HG03378 (cell line): ENCODE data around the gene TSPAN17.

Experiments used
- ATAC-seq: cut with Tn5 transposase; IDR thresholded peaks from one replicate; pipeline ENCODE4 v1.9.1; 2021; ENCODE audit warnings: mild to moderate bottlenecking, moderate library complexity; ENCODE audit not compliant: unreplicated experiment

The TSPAN17 gene

DNA sequence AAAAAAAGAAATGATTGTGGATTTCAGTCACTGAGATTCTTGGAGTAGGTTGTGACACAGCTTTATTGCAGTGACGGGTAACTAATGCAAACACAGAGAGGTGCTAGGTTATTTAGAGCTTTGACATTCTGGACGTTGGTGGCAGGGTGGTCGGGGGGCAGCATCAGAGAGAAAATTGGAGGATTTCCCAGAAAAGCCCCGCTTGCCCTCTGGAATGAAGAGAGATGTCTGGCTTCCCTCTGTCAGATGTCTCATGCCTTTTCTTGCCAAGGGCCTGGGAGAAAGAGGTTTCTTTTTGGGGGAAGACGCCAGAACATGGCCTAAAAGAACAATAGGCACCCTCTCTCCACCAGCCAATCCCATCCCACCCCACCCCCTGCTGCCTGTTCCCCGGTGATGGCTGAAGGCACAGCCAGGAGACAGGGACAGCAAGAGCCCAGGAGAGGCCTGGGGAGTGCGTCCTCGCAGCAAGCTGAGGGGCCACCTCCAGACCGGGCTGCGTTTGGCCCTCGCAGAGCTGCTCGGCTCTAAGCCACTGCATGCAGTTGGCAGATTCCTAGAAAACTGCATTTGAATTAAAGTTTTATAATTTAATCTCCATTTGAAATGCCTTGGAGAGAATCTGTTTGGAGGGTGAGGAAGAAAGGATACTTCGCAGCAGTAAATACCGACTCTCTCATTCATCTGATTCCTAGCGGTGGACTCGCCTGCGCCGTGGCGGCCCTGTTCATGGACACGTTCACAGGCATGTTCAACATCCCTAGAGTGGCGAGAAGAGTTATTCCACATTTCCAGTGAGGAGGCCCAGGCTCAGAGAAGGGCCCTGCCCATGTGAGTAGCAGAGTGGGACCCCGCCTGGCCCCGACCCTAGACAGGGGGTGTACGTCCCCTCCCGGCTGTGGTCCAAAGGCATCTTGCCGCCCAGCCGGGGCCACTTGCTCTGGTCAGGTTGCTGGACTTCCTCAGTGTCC is 55.7 kb downstream of the TSPAN17 start:
- no peak for ATAC-seq

DNA sequence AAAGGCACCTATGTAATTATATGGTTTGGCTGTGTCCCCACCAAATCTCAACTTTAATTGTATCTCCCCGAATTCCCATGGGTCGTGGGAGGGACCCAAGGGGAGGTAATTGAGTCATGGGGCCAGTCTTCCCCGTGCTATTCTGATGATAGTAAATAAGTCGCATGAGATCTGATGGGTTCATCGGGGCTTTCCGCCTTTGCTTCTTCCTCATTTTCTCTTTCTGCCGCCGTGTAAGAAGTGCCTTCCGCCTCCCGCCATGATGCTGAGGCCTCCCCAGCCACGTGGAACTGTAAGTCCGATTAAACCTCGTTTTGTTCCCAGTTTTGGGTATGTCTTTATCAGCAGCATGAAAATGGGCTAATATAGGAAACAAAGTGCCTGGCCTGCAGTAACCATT is 56.6 kb downstream of the TSPAN17 start:
- no peak for ATAC-seq

DNA sequence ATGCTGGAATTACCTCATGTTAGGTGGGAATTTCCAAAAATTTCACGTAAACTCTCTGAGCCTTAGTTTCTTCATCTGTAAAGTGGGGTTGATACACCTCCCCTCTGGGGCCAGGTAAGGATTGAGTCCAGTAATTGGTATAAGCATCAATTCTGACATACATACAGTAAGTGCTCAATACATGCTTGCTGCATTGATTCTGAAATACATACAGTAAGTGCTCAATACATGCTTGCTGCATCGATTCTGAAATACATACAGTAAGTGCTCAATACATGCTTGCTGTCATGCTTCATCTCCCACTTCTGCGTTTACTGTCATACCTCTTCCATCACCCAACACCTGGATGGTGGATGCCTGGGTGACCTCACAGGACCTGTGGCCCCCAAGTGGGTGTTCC is 57.1 kb downstream of the TSPAN17 start:
- ATAC-seq: no peak

DNA sequence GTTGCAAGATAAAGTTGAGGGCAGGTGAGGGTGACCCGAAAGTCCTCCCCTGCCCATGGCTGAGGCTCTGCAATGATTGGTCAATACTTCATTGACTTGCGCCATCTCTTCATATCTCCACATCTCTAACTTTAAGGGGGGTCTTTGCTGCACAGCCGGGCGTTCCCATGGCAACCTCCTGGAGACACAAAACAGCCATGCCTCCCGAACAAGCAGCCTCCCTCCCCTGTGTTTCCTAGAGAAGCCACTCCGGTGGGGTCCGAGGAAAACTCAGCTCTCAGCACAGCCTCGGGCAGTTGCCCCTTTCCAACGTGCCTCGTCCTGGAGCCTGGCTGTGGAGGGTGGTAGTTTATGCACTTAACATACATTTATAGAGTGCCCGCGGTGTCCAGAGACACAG is 57.5 kb downstream of the TSPAN17 start:
- ATAC-seq: no peak
